H1 (cell line): ENCODE measurements around the gene TMEM151B. TPM values are rescaled to one million over a fixed set of nuclear protein-coding genes. Genes with fewer than 3 reads are reported as not detected.

Source experiments
- CTCF ChIA-PET: fragments of 300-600 bp; sonication (Branson Sonifier 250); formaldehyde crosslinking; loops from one replicate; lab custom pipeline; 2021; ENCODE audit not compliant: partially characterized antibody; lab: Charles Lee
- POLR2A ChIA-PET: fragments of 300-600 bp; sonication (Branson Sonifier 250); formaldehyde crosslinking; loops from one replicate; lab custom pipeline; 2021; ENCODE audit warnings: inconsistent platforms; ENCODE audit not compliant: partially characterized antibody; lab: Charles Lee
- DNase-seq, 2 experiments: peaks; one replicate each; pipeline versions ENCODE4 v3.0.0 to v3.0.0-alpha.2; 2010 to 2022; ENCODE audit warnings: low spot score in 2 of 2, low read depth in 1 of 2, mixed read lengths in 1 of 2
- FAIRE-seq: peaks from 2 replicates; lab custom pipeline; 2011; peaks lifted over from hg19 to GRCh38; lab: Jason Lieb, UNC
- H2AFZ ChIP-seq: 2 replicates; pipeline ENCODE4 v1.8.1; 2012; ENCODE audit warnings: low read length, inconsistent platforms
- H2AK5ac ChIP-seq: 2 replicates; pipeline ENCODE4 v1.6.1; 2013; ENCODE audit warnings: low read depth, low read length
- H2BK120ac ChIP-seq: replicated peaks from 2 replicates; pipeline ENCODE3; 2013; ENCODE audit warnings: low read depth, low read length, inconsistent platforms
- H2BK12ac ChIP-seq: 2 replicates; pipeline ENCODE4 v1.6.1; 2013; ENCODE audit warnings: low read depth, low read length
- H2BK15ac ChIP-seq: 2 replicates; pipeline ENCODE4 v1.6.1; 2013; ENCODE audit warnings: low read length
- H2BK20ac ChIP-seq: 2 replicates; pipeline ENCODE4 v1.6.1; 2013; ENCODE audit warnings: low read length
- H2BK5ac ChIP-seq: 2 replicates; pipeline ENCODE4 v1.6.1; 2013; ENCODE audit warnings: low read depth, low read length
- H3K14ac ChIP-seq: 2 replicates; pipeline ENCODE4 v1.6.1; 2013; ENCODE audit warnings: inconsistent platforms; ENCODE audit not compliant: insufficient read length
- H3K18ac ChIP-seq: 2 replicates; pipeline ENCODE4 v1.6.1; 2013; ENCODE audit warnings: low read length; ENCODE audit errors: extremely low read depth
- H3K23ac ChIP-seq: 2 replicates; pipeline ENCODE4 v1.6.1; 2013; ENCODE audit warnings: inconsistent platforms; ENCODE audit not compliant: insufficient read length
- H3K23me2 ChIP-seq: 2 replicates; pipeline ENCODE4 v1.6.1; 2013; ENCODE audit warnings: low read depth, low read length
- H3K27ac ChIP-seq: 2 replicates; pipeline ENCODE4 v1.6.1; 2011; ENCODE audit warnings: low read depth, low read length, inconsistent platforms
- H3K27me3 ChIP-seq, 4 experiments: replicated peaks in 1 of 4; 1 replicate in 1 of 4; 2 replicates in 3 of 4; pipeline versions ENCODE4 v1.6.1 to v1.8.1; 2011 to 2013; ENCODE audit warnings: low read length in 3 of 4, mild to moderate bottlenecking in 3 of 4, inconsistent platforms in 2 of 4, mixed read lengths in 2 of 4, moderate library complexity in 1 of 4; ENCODE audit not compliant: control insufficient read depth in 3 of 4, insufficient read depth in 3 of 4; ENCODE audit errors: extremely low read depth in 1 of 4
- H3K36me3 ChIP-seq, 4 experiments: 2 replicates each; pipeline versions ENCODE4 v1.6.1 to v1.8.1; 2011 to 2013; ENCODE audit warnings: mild to moderate bottlenecking in 4 of 4, low read length in 3 of 4, moderate library complexity in 2 of 4, control low read depth in 1 of 4, inconsistent platforms in 1 of 4; ENCODE audit not compliant: insufficient read depth in 4 of 4, control insufficient read depth in 2 of 4
- H3K4ac ChIP-seq: replicated peaks from 2 replicates; pipeline ENCODE3; 2013; ENCODE audit warnings: low read length, low read depth, mixed read lengths, inconsistent platforms; ENCODE audit not compliant: insufficient read length
- H3K4me1 ChIP-seq, 4 experiments: replicated peaks in 1 of 4; 1 replicate in 1 of 4; 2 replicates in 3 of 4; pipeline versions ENCODE4 v1.6.1 to v1.8.1; 2011 to 2013; ENCODE audit warnings: low read length in 3 of 4, inconsistent platforms in 2 of 4, mixed read lengths in 1 of 4; ENCODE audit not compliant: insufficient read depth in 4 of 4, control insufficient read depth in 3 of 4
- H3K4me2 ChIP-seq, 2 experiments: 2 replicates each; pipeline versions ENCODE4 v1.6.1 to v1.8.1; 2011 to 2013; ENCODE audit warnings: low read depth in 2 of 2, low read length in 2 of 2, control low read depth in 1 of 2, inconsistent platforms in 1 of 2, mild to moderate bottlenecking in 1 of 2; ENCODE audit not compliant: insufficient read depth in 1 of 2
- H3K4me3 ChIP-seq, 4 experiments: fragments of 200-600, 300-600 bp in 1 of 4; sonication (generic), shearing (Covaris generic), sonication (Bioruptor Twin) in 1 of 4; 2 replicates each; pipeline versions ENCODE4 v1.5.1 to v1.8.1; 2011 to 2016; ENCODE audit warnings: low read length in 4 of 4, low read depth in 3 of 4, control low read depth in 2 of 4, inconsistent platforms in 2 of 4, mild to moderate bottlenecking in 2 of 4, mixed read lengths in 1 of 4, moderate library complexity in 1 of 4; ENCODE audit not compliant: insufficient read depth in 2 of 4; ENCODE audit errors: extremely low read depth in 1 of 4
- H3K56ac ChIP-seq: replicated peaks from 2 replicates; pipeline ENCODE3; 2013; ENCODE audit warnings: low read depth, mild to moderate bottlenecking, mixed read lengths, low read length, inconsistent platforms; ENCODE audit not compliant: insufficient read length
- H3K79me1 ChIP-seq: 2 replicates; pipeline ENCODE4 v1.6.1; 2013; ENCODE audit warnings: low read depth, low read length, control low read depth
- H3K79me2 ChIP-seq, 2 experiments: 2 replicates each; pipeline versions ENCODE4 v1.6.1 to v1.8.1; 2012 to 2013; ENCODE audit warnings: low read length in 2 of 2, mild to moderate bottlenecking in 2 of 2, inconsistent platforms in 1 of 2; ENCODE audit not compliant: insufficient read depth in 2 of 2, control insufficient read depth in 1 of 2
- H3K9ac ChIP-seq, 4 experiments: replicated peaks in 1 of 4; 1 replicate in 1 of 4; 2 replicates in 3 of 4; pipeline versions ENCODE4 v1.6.1 to v1.8.1; 2011 to 2013; ENCODE audit warnings: low read depth in 3 of 4, low read length in 3 of 4, control low read depth in 2 of 4, mild to moderate bottlenecking in 2 of 4, moderate library complexity in 2 of 4, inconsistent platforms in 1 of 4; ENCODE audit errors: extremely low read depth in 1 of 4
- H3K9me3 ChIP-seq, 2 experiments: 2 replicates each; pipeline versions ENCODE4 v1.6.1 to v1.8.1; 2012 to 2013; ENCODE audit warnings: mild to moderate bottlenecking in 2 of 2, moderate library complexity in 2 of 2, control low read depth in 1 of 2, inconsistent platforms in 1 of 2, low read depth in 1 of 2, low read length in 1 of 2, mixed read lengths in 1 of 2; ENCODE audit not compliant: insufficient read depth in 2 of 2
- H4K20me1 ChIP-seq, 2 experiments: replicated peaks in 1 of 2; 2 replicates each; pipeline versions ENCODE3 to v1.8.1; 2011 to 2013; ENCODE audit warnings: inconsistent platforms in 2 of 2, low read length in 2 of 2, mild to moderate bottlenecking in 1 of 2; ENCODE audit not compliant: insufficient read depth in 2 of 2, control insufficient read depth in 1 of 2
- H4K5ac ChIP-seq: 2 replicates; pipeline ENCODE4 v1.6.1; 2013; ENCODE audit warnings: low read length, low read depth, mixed read lengths, inconsistent platforms; ENCODE audit not compliant: insufficient read length
- H4K8ac ChIP-seq: 2 replicates; pipeline ENCODE4 v1.8.0; 2013; ENCODE audit warnings: mild to moderate bottlenecking, moderate library complexity, low read length, inconsistent platforms; ENCODE audit not compliant: insufficient read depth; ENCODE audit errors: extremely low read depth
- H4K91ac ChIP-seq: replicated peaks from 2 replicates; pipeline ENCODE3; 2013; ENCODE audit warnings: low read length, mixed read lengths, inconsistent platforms; ENCODE audit not compliant: insufficient read length
- SIRT6 ChIP-seq: IDR thresholded peaks from one replicate; pipeline ENCODE4 v1.7.1; 2012; ENCODE audit warnings: low read length, inconsistent platforms
- WGBS, 2 experiments: shearing (Covaris generic) in 1 of 2; methylation state at CpG; one replicate each; pipeline versions ENCODE4 v1.1.6 to v1.1.7; 2013 to 2015; ENCODE audit warnings: low lambda C conversion rate in 2 of 2, mixed read lengths in 2 of 2, inconsistent platforms in 1 of 2, low coverage in 1 of 2, missing lambda C conversion rate in 1 of 2; ENCODE audit not compliant: insufficient replicate concordance in 2 of 2, insufficient coverage in 1 of 2, insufficient read length in 1 of 2; ENCODE audit errors: extremely low coverage in 1 of 2, missing lambda C conversion rate in 1 of 2; 5-methylcytosine and 5-hydroxymethylcytosine counted together
- polyA plus RNA-seq, 7 experiments: library from polyadenylated mRNA; depleted of rRNA in 3 of 7; stranded (reverse) in 5 of 7; unstranded in 2 of 7; fragments of >200 nt in 5 of 7; fragments of 200-250 nt in 2 of 7; gene quantifications; 1 replicate in 5 of 7; 2 replicates in 1 of 7; 4 replicates in 1 of 7; pipeline versions ENCODE4 v1.2.1 to v1.2.3, GENCODE V29; 2011 to 2013; ENCODE audit warnings: missing spikeins in 2 of 7, mixed read lengths in 2 of 7
- total RNA-seq: library from RNA; stranded (reverse); fragmentation: NEBNext Ultra II Directional; extraction: Animal tissue kit (Norgen Biotek cat#: 25700); gene quantifications from 2 replicates; pipeline ENCODE4 v1.2.1, GENCODE V29; 2021

The TMEM151B gene
- total and polyA plus RNA-seq, 2 of the 8 experiments (the other 6 are each of a cell fraction or from before 2014, with no cell fraction given) = 8.0 to 15.5 TPM

GRCh38 chr6:44275271-44275748 is 5.1 kb downstream of the TMEM151B start:
- DNase-seq = no peak
- Histone ChIP-seq H3K36me3 (peaks cover 0 to 9% (median 3%) of the 10 kb centered on the region in 4 experiments; a peak in 4 of 8 replicates), H4K5ac (no peak overlapping the region), H3K18ac (no peak overlapping the region), H3K79me1 (no peaks in the 10 kb centered on the region; the same call in 1 of the 2 replicates), H3K27ac (no peak overlapping the region), H3K23ac (no peak overlapping the region), H3K4me3 (no peak overlapping the region), H3K79me2 (no peaks in the 10 kb centered on the region), H2BK120ac (no peak overlapping the region), H3K4me1 (peaks cover 5 to 17% (median 9%) of the 10 kb centered on the region in 4 experiments), H2AFZ (no peak overlapping the region), H2BK20ac (no peak overlapping the region), H3K9ac (no peak overlapping the region), H3K23me2 (peaks cover 2% of the 10 kb centered on the region; the same call in 1 of the 2 replicates), H4K8ac (no peak overlapping the region), H3K27me3 (peaks cover 0 to 3% (median 0%) of the 10 kb centered on the region in 4 experiments; a peak in 1 of 7 replicates), H4K91ac (no peak overlapping the region), H3K4ac (no peak overlapping the region), H3K14ac (no peak overlapping the region), H2AK5ac (no peak overlapping the region), H4K20me1 (peaks cover 0 to 8% of the 10 kb centered on the region in 2 experiments), H2BK12ac (peak overlapping the region; percentile 9; the same call in 1 of the 2 replicates), H2BK5ac (no peak overlapping the region), H2BK15ac (no peak overlapping the region), H3K9me3 (no peaks in the 10 kb centered on the region), H3K4me2 (no peak overlapping the region), H3K56ac (no peak overlapping the region)
- 96% methylated on average over 55 of the region's 59 CpGs; no CpG with 5 or more reads in 1 of the 2 experiments for WGBS, 2 experiments
- ChIA-PET POLR2A (interaction anchor here (0.6 to 4.8 kb wide), 9 partner anchors 11 to 38 kb away, joined by 3 to 26 read pairs (median 3); partner anchors contain the start of genes AARS2, HSP90AB1 and SLC35B2), CTCF (interaction anchor here (1.0 to 19.0 kb wide), 12 partner anchors 8 to 179 kb away, joined by 3 to 330 read pairs (median 4); partner anchors contain the start of genes AARS2 and SLC35B2)
- FAIRE-seq = no peak
- no peak for TF ChIP-seq SIRT6
